GM19238 (cell line): Measurements from ENCODE around the gene GIMAP4.
"Not testable (repeated sequence)": the region's sequence is repeated elsewhere in the genome, so short reads cannot be mapped to it uniquely, and the experiment has no call there.

Experiments used
- DNase-seq: peaks from one replicate; pipeline ENCODE4 v3.0.0; 2011; ENCODE audit warnings: low spot score; ENCODE audit not compliant: insufficient read length

Gene GIMAP4

GRCh38 chr7:150567169-150567568, at the start of gene GIMAP4:
Gene GIMAP4, plus strand, starts transcription at chr7:150567390. Its CDS starts 2,512 bp downstream, at chr7:150569902.
- no peak for DNase-seq

- DNase-seq = no peak
These were observed 47.9 kb upstream of the GIMAP4 start for GRCh38 chr7:150519310-150519709.

GRCh38 chr7:150520145-150520544, 47.0 kb upstream of the GIMAP4 start:
- no peak for DNase-seq

GRCh38 chr7:150522931-150523330, 44.3 kb upstream of the GIMAP4 start:
- DNase-seq = not testable (repeated sequence)

GRCh38 chr7:150524018-150524417, 43.2 kb upstream of the GIMAP4 start:
- DNase-seq = no peak

GRCh38 chr7:150531704-150532103, 35.5 kb upstream of the GIMAP4 start:
- DNase-seq = no peak

- DNase-seq = no peak
These were observed 28.9 kb upstream of the GIMAP4 start for GRCh38 chr7:150538259-150538658.

- DNase-seq = no peak
These were observed 14.0 kb upstream of the GIMAP4 start for GRCh38 chr7:150553163-150553562.

GRCh38 chr7:150556521-150557138, 10.6 kb upstream of the GIMAP4 start:
- DNase-seq = no peak

GRCh38 chr7:150560486-150560885, 6.7 kb upstream of the GIMAP4 start:
- DNase-seq = no peak

- no peak for DNase-seq
These were observed 4.3 kb upstream of the GIMAP4 start for GRCh38 chr7:150562919-150563318.

GRCh38 chr7:150564006-150564405, 3.2 kb upstream of the GIMAP4 start:
- DNase-seq = no peak

- DNase-seq = no peak
These were observed 2.6 kb upstream of the GIMAP4 start for GRCh38 chr7:150564566-150564965.

GRCh38 chr7:150565239-150565638, 2.0 kb upstream of the GIMAP4 start:
- DNase-seq = no peak

- DNase-seq = no peak
These were observed 1.1 kb upstream of the GIMAP4 start for GRCh38 chr7:150566123-150566522.

- DNase-seq = no peak
These were observed 618 bp upstream of the GIMAP4 start for GRCh38 chr7:150566572-150566971.

GRCh38 chr7:150567871-150568301, 696 bp downstream of the GIMAP4 start:
- DNase-seq = no peak

- DNase-seq = no peak
These were observed 1.5 kb downstream of the GIMAP4 start for GRCh38 chr7:150568714-150569113.

GRCh38 chr7:150569245-150569955, 2.2 kb downstream of the GIMAP4 start:
- DNase-seq = no peak

- DNase-seq = no peak
These were observed 3.6 kb downstream of the GIMAP4 start for GRCh38 chr7:150570556-150571465.

- no peak for DNase-seq
These were observed 5.3 kb downstream of the GIMAP4 start for GRCh38 chr7:150572496-150572895.
